ENCODE data around the gene IL12RB2. TPM values are rescaled to one million over a fixed set of nuclear protein-coding genes. Genes with fewer than 3 reads are reported as not detected.
A peak's percentile ranks its signal among the peaks of the same experiment; 100 is the strongest.

IL12RB2 gene
- total and polyA plus RNA-seq, 2 of the 13 experiments (the other 11 are each of a cell fraction or from before 2014, with no cell fraction given), result not detected

GRCh38 chr1:67418839-67419586 is 111.3 kb downstream of the IL12RB2 start (continued):
- TF ChIP-seq STAT5B (CRISPR knock-in tag; IDR thresholded peaks at IDR 0.05) (no peak), CCDC6 (CRISPR knock-in tag; IDR thresholded peaks at IDR 0.05) (no peak)

GRCh38 chr1:67420835-67421492 is 113.3 kb downstream of the IL12RB2 start:
- no TSS peak for BruUV-seq (replicated peaks)
- Histone ChIP-seq H3K9ac (ENCODE audit: insufficient read depth, low read depth, low read length) (no peak overlapping the region), H3K4me3 (replicated peaks in 1 of 3; ENCODE audit: insufficient read depth in 1 of 3, low read depth in 2 of 3, low read length in 3 of 3) (no peak overlapping the region), H3K4me2 (ENCODE audit: low read depth, low read length) (no peak overlapping the region), H3K36me3 (replicated peaks in 1 of 2; ENCODE audit: control insufficient read depth in 1 of 2, insufficient read depth in 2 of 2, low read length in 2 of 2) (peaks cover 20 to 88% of the 10 kb centered on the region in 2 experiments), H3K27ac (ENCODE audit: extremely low read length, insufficient read depth, low read length) (no peak overlapping the region), H2AFZ (ENCODE audit: low read length) (no peak overlapping the region), H4K20me1 (ENCODE audit: insufficient read depth, low read length) (peaks cover 72% of the 10 kb centered on the region), H3K9me3 (ENCODE audit: low read length) (no peaks in the 10 kb centered on the region), H3K27me3 (ENCODE audit: control insufficient read depth in 1 of 2, insufficient read depth in 2 of 2, low read length in 2 of 2) (no peaks in the 10 kb centered on the region; a peak in 1 of 5 replicates), H3K4me1 (ENCODE audit: insufficient read depth, low read length) (peaks cover 53% of the 10 kb centered on the region), H3K79me2 (ENCODE audit: insufficient read depth, low read length) (peaks cover 69% of the 10 kb centered on the region)
- ATAC-seq (no peak), DNase-seq (ENCODE audit: low spot score) (no peak), FAIRE-seq (no peak)
- intact Hi-C loops (cut with micrococcal nuclease; ENCODE audit: unreplicated experiment) (no loop called here), in situ Hi-C loops (cut with HindIII; ENCODE audit: extremely low pct_ligation_motif_present, low pct_unique_long_range_greater_than_20kb) (loop anchor here (25.0 kb wide), 1 partner anchor 484 kb away; no protein-coding TSS in a partner anchor)
- no peak for TF ChIP-seq ZBTB25 (CRISPR knock-in tag; IDR thresholded peaks at IDR 0.05)
- TF ChIP-seq ZNF83 (CRISPR knock-in tag; IDR thresholded peaks at IDR 0.05; ENCODE audit: borderline replicate concordance), result no peak
- TF ChIP-seq RBFOX2 (IDR thresholded peaks at IDR 0.05; ENCODE audit: low read depth, low read length), result 0 out of 2 replicates have a peak, but pooled peaks have one; percentile 4
- POLR2A ChIA-PET, result no interaction called here
- CTCF ChIA-PET (ENCODE audit: low intra/inter-chr PET ratio, low total read pairs), result no interaction called here
